HG03354 (cell line): Measurements from ENCODE around the gene PSMB7.

Source experiments
- ATAC-seq: cut with Tn5 transposase; IDR thresholded peaks from one replicate; pipeline ENCODE4 v1.9.1; 2021; ENCODE audit warnings: mild to moderate bottlenecking; ENCODE audit not compliant: unreplicated experiment, poor library complexity, severe bottlenecking

PSMB7 gene

DNA sequence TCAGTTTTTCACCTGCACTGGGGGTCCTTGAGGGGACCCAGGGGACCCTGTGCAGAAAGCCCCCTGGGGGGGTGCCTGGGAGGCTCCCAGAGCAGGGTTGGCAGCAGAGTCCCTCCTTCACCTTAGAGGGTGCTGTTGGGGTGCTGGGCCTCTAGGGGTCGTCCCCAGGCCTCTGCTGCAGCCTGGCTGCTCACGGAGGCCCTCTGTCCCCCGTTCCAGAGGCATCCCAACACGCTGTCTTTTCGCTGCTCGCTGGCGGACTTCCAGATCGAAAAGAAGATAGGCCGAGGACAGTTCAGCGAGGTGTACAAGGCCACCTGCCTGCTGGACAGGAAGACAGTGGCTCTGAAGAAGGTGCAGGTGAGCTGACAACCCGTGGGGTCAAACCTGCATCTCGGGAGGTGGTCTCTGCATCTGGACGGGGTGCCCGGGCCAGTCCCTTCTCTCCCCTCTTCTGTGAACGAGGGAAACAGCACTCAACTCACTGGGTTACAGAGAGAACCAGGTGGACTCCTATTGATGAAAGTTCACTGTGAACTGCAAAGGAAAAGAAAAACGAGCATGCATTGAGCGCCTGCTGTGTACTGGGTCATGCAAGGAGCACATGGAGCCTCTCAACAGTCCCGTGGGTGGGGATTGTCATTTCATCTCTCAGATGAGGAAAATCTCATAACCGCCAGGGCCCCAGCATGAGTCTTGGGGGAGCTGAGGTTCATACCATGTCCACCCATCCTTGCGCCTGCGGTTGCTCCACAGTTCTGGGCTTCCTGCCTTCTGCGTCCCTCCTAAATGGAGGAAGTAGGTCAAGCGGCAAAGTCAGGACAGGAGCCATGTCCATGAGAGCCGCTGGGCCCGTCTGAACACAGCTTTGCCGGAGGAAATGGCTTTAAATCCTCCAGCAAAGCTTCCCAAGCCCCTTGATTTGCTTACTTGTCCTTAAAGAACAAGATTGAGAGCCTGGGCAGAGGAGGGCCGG lies 102.7 kb downstream of the PSMB7 start:
- ATAC-seq: no peak

DNA sequence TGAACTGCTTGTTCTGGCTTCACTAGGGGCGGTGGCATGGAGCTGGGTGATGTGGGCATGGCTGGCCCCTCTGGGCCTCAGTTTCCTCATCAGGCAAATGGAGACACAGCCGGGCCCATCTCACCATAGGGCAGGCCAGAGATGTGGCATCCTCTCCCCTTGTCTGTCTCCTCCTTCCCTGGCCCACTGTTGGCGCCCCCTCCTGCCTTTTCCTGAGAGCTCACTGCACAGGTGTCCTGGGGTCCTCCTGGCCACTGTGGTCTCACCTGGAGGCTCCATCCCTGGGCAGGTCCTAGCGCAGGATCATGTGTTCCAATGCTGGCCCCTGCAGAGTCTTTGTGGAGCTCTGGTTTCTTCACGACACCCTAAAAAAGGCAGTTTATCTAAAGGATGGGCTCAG lies 104.0 kb downstream of the PSMB7 start:
- no peak for ATAC-seq

DNA sequence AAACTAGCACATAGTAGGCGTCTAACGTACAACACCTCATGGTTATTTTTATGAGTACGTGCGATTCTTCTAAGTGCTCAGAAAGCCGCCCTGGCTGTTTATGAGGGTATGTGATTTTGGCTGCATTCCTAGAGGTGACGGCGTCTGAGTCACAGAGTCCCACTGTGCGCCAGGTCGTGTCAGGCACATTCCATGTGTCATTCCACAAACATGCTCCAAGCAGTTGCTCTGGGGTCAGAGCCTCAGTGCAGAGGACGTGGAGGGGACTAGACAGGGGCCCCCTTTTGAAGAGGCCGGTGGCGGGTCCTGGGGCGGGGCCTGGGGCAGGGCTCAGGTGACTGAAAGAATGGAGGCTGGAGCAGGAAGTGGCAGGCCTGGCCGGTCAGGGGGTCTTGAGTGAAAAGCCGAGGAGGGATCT lies 105.6 kb downstream of the PSMB7 start:
- ATAC-seq: no peak

DNA sequence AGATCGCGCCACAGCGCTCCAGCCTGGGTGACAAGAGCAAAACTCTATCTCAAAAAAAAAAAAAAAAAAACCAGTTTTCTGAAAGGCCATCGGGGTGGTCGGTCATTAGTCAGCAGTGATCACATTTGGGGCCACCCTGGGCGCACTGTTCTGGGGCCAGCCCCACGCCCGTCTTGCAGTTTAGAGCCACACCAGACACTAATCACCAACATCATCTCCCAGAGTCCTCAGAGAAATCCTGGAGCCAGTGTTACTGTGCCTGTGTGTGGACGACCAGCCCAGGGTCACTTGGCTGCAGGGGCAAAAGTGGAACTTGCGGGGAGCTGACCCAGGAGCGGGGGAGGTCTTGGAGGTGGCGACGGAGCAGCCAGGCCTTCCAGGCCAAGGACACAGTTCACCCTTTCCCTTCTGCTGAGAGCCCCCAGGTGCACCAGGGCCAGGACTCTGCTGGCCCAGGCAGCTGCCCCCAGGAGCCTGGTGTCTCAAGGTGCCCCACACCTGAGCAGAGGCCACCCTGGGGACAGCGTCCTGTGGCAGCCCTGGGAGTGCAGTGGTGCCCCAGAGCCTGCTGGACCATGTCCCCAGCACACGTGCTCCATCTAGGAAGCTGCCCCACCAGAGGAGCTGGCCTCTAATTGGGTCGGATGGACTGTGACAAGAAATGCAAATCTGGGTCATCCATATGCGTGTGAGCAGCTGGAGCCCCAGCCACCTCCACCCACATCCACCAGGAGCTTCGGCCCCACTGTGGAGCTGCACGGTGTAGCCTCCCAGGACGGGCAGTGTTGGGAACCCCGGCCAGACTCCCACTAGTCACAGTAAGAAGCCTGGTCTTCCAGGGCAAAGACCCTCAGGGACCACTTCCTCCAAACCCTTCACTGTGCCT lies 106.4 kb downstream of the PSMB7 start:
- ATAC-seq: no peak

DNA sequence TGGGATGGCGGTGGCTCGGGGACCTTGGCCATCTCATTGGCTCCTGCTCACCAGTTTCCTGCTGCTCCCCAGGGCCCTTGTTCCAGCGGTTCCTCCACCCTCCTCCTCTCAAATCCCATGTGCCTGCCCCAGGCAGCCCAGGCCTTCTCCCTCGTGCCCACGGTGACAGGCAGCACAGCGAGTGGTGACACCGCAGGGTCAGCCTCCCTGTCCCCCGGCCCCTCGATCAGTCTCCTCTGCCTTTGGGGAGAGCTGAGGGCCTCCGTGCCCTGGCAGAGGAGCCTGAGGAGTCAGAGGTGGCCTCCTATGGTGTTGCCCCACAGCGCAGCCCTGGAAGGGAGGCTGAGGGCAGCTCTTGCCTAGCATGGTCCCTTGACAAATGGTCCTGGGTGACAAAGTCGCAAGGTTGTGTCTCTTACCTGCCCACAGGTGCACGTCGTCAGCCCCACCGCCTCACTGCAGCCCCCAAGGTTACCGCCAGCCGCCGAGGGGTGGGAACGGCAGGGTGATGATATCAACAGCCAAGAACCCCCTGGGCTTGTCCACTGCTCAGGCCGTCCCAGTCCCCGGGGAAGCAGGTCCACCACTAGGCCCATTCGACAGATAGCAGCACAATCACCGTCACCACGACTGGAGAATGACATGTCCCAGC lies 107.7 kb downstream of the PSMB7 start:
- ATAC-seq: no peak

DNA sequence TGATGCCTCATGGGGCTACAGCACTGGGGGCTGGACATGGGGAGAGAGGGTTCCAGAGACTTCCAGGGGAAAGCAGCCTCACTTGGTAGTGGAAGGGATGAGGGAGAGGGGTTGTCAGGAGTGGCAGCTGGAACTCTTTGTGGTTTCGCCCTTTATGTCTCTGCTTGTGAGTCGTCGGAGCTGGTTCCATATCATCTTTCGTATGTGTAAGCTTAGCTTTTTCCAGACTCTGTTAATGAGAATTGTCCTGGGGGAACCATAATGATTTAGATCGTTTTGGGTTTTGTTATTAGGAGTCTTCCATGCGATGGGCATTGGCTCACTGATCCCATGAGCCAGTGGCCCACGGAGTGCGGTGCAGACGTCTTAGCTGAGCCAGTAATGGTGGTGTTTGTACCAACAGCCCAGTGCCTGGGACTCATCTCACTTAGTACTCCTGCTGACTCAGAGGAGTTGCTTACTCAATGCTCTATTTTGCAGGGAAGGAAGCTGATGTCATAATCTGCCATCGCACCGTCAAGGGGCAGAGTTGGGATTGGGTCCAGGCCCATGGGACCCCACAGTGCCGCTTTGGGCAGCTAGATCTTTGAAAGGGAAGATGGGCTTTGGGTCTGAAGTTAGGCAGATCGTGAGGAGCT lies 109.0 kb downstream of the PSMB7 start:
- ATAC-seq: no peak

DNA sequence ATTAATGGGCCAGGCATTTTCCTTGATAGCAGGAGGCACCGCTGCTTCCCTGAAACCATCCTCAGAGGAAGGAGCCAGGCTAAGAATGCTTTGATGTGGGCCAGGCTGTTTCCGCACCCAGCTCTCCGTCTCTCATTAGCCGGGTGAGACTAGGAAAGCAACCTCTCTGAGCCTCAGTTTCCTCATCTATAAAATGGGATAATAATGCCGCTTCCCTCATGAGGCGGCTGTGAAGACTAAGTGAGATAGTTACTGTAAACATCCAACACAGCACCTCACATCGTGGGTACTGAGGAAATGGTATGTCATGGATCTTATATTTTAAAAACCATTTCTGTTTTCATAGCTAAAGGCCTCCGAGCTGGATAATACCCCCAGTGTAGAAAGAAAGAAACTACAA lies 111.0 kb downstream of the PSMB7 start:
- no peak for ATAC-seq

DNA sequence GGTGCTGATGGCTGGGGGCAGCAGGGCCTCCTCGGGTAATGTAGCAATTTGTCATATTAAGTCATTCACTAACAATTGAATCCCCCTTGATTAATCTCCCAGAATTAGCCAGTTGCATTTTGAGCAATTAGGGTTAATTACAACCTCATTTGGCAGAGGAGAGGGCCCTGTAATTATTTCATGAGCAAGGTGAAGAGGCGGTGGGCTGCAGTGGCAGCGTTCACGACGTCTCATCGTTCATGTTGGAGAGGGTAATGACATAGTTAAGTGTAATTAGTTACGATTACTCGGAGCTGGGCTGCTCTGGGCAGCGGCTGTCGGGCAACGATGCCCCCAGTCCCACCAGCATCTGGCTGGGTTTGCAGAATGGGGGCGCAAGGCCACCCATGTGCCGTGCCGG lies 111.5 kb downstream of the PSMB7 start:
- no peak for ATAC-seq
